NOMO-1 treated with dmso at 0.1 percent for 144 hours (cell line): ENCODE data around the gene PCDH15.

Experiments
- DNase-seq: peaks from one replicate; lab custom pipeline; 2025; ENCODE audit not compliant: unreplicated experiment; lab: John Stamatoyannopoulos, UW

The PCDH15 gene

GRCh38 chr10:54137396-54137795 is 663.6 kb downstream of the PCDH15 start:
- DNase-seq = no peak

DNA sequence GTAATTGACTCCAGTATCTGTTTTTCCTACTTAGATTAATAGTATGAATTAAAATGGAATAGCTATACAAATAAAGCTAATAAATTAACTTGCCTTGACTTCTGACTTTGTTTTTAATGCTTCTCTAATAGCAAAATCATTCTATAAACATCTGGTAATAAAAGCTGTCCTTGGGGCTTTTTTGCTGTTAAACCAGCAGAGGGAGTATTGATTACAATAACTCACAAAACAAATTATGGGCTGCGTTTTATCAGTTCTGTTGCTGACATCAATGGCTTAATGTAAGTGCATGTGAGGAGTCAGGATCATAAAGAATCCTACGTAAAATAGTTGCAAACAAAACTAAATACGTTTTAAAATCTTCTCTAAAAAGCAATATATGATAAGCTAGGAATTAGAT is 667.8 kb downstream of the PCDH15 start:
- DNase-seq = no peak

GRCh38 chr10:54131833-54132232 is 669.2 kb downstream of the PCDH15 start:
- DNase-seq = no peak

DNA sequence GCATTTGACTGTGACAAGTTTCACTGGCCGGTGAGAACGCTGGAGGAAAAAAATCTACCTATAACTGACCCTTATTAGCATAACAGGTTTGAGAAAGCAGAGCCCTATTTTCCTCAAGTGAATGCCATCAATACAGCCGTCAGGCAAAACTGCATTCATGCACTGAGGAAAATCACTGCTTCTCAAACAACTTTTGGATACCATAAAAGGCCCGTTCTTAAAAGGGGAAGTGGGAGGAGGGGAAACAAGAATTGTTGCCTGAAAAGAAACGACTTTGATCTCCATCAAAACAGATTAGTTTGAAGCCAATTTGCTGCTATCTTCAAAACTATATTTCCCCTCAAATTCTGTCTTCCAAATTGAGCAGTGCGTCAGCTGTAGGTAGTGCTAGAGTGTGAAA is 670.6 kb downstream of the PCDH15 start:
- no peak for DNase-seq

DNA sequence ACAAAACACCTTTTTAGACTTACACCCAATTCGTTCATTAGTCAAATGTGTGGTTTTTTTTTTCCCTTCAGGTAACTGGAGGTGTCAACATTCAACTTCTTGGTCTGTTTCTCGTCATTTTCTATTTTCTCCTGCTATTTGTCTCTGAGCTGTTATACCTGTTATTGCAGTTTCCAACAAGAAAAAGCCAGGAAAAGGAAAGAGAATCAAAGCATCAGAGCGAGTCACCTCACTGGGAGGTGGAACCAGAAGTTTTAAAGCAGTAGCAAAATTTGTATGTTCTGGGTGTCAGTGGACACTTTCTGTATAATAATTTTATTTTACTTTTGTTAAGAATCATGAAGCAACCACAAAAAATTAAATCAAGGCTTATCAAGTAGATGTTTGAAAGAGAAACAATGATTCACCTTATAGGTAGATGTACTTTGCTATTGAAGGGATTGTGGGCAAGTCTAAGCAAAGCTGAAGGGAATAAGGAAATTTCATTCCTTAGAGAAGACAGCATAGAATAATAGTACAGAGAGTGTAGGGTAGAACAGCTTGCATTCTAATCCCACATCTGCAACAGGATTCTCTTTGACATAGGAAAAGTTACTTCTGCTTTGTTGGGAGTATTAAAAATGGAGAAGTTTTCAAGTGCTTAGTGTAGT is 675.8 kb downstream of the PCDH15 start:
- no peak for DNase-seq

DNA sequence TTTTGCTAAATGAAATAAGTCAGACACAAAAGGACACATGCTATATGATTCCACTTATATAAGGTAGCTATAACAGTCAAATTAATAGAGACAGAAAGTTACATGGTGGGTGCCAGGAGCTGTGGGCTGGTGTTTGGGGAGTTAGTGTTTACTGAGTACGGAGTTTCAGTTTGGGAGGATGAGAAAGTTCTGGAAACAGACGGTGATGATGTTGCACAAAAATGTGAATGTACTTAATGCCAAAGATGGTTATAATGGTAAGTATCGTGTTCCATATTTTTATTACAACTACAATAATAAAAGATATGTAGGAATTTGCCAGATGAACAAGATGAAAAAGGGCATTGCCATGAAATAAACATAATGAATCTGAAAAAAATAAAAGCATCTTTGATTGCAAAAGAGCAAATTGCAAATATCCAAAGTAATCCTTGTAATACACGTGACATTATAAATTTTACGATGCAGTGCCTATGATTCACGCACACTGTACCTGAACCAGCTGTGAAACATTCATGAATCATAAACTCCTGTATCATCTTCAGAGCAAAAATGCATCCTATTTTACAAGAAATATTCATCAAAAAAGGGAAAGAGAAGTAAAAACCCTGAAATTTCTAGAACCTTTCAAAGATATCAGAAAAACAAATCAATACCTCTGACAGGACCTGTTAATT is 676.7 kb downstream of the PCDH15 start:
- no peak for DNase-seq

GRCh38 chr10:54120806-54121205 is 680.2 kb downstream of the PCDH15 start:
- DNase-seq = no peak

DNA sequence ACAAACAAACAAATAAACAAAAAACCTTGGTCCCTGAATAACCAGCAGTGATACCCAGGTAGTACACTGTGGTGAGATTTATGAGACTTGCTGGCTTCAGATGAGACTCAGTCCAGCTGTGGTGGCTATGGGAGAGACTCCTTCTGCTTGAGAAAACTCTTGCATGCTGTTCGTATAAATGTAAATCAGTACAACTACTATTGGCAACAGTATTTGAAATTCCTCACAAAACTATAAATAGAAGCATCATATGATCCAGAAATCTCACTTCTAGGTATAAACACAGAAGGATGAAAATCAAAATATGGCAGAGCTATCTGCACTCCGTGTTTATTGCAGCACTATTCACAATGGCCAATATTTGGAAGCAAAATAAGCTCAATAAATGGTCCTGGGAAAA is 692.1 kb downstream of the PCDH15 start:
- DNase-seq = no peak

DNA sequence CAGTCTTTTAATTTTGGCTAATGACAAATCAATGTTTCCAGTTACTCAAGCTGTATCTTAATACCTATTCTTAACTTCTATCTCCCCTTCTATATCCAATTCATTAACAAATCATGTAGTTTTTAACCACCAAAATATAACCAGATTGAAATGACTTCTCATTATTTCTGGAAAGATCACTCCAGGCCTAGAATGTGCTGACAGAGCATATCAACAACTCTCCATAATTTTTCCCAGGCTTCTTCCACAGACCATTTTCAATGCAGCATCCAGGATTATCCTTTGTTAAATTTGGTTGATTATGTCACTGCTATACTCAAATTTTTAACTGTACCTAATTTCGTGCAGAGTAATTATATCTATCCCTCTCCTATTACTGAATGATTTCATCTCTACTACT is 704.1 kb downstream of the PCDH15 start:
- DNase-seq = no peak

GRCh38 chr10:54094321-54094720 is 706.7 kb downstream of the PCDH15 start:
- DNase-seq = no peak

DNA sequence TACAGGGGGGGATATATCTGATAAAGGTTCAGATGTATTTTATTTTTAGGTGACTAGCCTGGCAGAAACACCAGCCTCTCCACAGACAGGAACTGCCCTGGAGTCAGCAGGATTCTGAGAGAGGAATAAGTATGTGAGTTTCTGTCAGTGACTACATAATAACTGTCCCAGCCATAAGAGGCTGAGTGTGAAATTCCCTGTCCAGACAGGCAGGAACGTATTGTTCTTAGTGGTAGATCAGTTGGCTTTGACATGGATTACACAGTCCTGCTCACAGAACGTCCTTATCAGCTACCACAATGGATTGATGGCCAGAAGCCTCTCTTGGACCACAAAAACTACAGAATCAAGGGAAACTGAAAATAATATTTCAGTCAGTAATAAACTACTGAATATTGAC is 709.8 kb downstream of the PCDH15 start:
- DNase-seq = no peak

GRCh38 chr10:54081950-54082349 is 719.1 kb downstream of the PCDH15 start:
- DNase-seq = no peak

DNA sequence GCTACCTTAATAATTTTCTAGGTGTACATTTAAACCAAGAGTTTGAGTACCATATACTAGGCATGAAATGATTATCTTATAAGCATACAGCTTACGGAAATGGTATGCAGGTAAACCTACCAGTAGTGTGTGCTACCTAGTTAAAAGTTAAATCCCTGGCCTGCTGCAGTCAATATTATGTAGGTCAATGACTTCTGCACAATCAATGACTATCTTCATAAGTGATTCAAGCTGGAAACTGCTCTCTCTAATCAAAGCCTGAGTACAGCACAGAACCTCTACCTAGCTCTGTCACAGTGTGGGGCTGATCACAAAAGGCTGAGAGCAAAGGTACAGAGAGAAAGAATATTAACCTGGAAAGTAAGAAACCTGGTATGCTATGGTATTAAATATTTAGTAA is 733.7 kb downstream of the PCDH15 start:
- DNase-seq = no peak

GRCh38 chr10:54066646-54067045 is 734.4 kb downstream of the PCDH15 start:
- no peak for DNase-seq

- peak; percentile 24 for DNase-seq
Measured at GRCh38 chr10:54065106-54065505, 735.9 kb downstream of the PCDH15 start.

DNA sequence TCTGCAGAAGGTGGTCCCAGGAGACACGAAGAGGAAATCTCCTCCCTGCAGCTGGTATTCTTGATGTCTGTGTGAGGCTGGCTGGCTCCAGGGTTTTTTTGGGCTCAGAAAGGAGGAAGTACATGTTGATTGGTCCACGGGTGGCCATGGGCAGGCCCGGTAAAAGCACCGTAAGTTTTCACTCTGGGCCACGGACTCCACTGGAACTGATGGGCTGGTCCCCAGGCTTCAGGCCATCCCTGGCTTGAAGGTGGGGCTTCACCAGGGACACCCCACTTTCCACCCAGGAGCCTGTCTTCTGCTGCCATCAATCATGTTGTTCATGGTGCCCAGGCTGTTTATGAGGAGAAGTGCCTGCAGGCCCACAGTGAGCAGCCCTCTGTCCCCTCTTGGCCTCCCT is 736.8 kb downstream of the PCDH15 start:
- no peak for DNase-seq

DNA sequence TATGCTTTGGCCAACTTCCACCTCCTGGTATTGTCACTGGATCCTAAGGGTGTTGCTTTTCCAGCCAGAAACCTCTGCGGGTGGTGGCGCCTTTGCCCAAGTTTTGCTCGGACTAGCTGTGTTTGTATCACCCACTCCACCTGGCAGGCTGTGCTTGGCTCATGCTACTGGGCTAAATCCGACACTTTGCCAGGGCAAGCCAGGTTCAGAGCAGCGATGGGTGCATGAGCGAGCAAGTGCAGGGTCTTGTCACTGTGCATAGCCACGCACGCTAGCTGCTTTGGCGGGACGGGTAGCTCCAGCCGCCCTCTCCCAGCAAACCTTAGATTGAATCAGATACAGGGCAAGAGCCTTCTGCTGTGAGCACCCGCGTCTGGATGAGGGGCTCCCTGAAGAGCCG is 737.5 kb downstream of the PCDH15 start:
- DNase-seq = no peak

GRCh38 chr10:54060572-54060971 is 740.5 kb downstream of the PCDH15 start:
- DNase-seq = no peak

DNA sequence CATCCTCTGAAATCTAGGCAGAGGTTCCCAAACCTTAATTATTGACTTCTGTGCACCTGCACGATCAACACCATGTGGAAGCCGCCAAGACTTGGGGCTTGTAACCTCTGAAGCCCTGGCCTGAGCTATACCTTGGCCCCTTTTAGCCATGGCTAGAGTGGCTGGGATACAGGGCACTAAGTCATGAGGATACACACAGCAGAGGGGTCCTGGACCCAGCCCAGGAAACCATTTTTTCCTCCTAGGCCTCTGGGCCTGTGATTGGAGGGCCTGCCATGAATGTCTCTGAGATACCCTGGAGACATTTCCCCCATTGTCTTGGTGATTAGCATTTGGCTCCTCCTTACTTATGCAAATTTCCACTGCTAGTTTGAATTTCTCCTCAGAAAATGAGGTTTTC is 743.7 kb downstream of the PCDH15 start:
- DNase-seq = no peak

- no peak for DNase-seq
Measured at GRCh38 chr10:54026340-54026739, 774.7 kb downstream of the PCDH15 start.

DNA sequence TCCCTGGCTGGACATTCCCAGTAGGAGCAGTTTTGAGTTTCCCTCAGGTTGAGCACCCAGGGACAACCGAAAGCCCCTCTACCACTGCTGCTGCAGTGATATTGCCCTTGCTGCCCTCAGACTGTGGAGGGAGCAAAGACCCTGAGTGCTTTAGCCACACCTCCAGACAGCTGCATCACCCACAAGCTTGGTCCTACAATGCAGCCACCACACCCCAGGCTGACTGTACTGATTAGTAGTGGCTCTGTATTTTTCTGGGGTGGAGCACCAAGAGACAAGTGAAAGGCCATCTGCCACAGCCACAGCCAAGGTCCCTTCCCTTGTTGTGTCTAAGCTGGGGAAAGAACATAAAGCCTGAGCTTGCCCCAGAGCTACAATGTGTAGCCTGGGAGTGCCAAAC is 789.9 kb downstream of the PCDH15 start:
- no peak for DNase-seq

DNA sequence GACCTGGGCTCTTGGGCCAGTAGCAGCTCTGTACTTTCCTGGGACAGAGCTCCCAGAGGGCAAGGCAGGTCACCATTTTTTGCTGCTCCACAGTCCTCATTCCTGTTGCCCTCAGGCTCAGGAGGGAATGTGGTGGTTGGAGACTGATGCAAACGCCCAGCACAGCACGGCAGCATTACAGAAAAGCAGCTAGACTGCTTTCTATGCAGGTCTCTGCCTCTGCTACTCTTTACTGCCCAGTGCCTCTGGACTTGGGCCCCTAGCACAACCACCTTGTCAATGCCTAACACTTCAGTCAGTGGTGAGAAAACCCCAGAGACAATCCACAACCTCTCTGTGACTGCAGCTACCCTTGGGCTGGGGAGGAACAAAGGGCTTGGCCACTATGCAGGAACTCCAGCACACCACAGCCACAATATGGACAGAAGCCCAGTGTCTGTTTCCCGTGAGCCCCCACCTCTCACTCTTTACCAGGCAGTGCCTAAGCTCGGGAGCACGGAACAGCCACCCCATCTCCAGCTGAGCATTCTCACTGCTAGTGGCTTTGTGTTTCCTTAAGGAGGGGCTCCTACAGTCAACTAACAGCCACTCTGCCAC is 790.6 kb downstream of the PCDH15 start:
- no peak for DNase-seq

DNA sequence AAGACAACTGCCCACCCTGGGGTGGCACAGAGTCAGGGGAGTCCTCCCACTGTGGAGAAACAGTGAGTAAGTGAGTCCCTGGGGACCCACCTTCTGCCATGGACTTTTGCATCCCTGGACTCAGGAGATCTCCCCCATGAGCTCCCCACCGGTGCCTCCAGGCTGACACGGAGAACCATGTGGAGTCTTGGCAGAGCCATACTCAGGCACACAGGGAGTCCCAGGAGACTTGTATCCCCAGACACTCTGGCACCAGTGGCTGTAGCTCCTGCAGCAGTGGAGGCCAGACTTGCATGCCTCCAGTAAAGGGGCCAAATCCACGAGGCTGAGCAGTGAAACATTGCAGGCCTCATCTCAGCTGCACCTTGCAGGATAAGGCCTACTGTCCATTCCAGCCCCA is 791.4 kb downstream of the PCDH15 start:
- DNase-seq = no peak
